GM12878 (cell line): ENCODE results near the gene LST1. TPM values are rescaled to one million over a fixed set of nuclear protein-coding genes. Genes with fewer than 3 reads are reported as not detected.

Source experiments
- ASH2L ChIP-seq: fragments of 300-600, 200-600 bp; sonication (generic); IDR thresholded peaks from 2 replicates; pipeline ENCODE4 v1.6.1; 2017; ENCODE audit warnings: low read depth, mild to moderate bottlenecking, borderline replicate concordance
- BMI1 ChIP-seq: fragments of 450-650 bp; IDR thresholded peaks from 2 replicates; pipeline ENCODE4 v1.6.1; 2016; ENCODE audit warnings: mild to moderate bottlenecking, moderate library complexity, borderline replicate concordance
- FOXK2 ChIP-seq: fragments of 450-650 bp; IDR thresholded peaks from 2 replicates; pipeline ENCODE4 v1.6.1; 2017; ENCODE audit warnings: mild to moderate bottlenecking, moderate library complexity
- JUND ChIP-seq: IDR thresholded peaks from 2 replicates; pipeline ENCODE4 v1.6.1; 2012; ENCODE audit warnings: low read depth, mild to moderate bottlenecking, low read length, improper control_type of control experiment, moderate library complexity
- MEF2B ChIP-seq: fragments of 450-650 bp; IDR thresholded peaks from 2 replicates; pipeline ENCODE4 v1.6.1; 2018; ENCODE audit warnings: mild to moderate bottlenecking, moderate library complexity; ENCODE audit not compliant: partially characterized antibody, poor library complexity, severe bottlenecking
- MTA2 ChIP-seq: fragments of 450-650 bp; IDR thresholded peaks from 2 replicates; pipeline ENCODE4 v1.6.1; 2016; ENCODE audit warnings: low read depth, mild to moderate bottlenecking, moderate library complexity
- NR2C1 ChIP-seq: fragments of 450-650 bp; IDR thresholded peaks from 2 replicates; pipeline ENCODE4 v1.6.1; 2017; ENCODE audit warnings: antibody characterized with exemption, mild to moderate bottlenecking, moderate library complexity
- NR2C2 ChIP-seq: IDR thresholded peaks from 2 replicates; pipeline ENCODE4 v1.6.1; 2011; ENCODE audit warnings: borderline replicate concordance, low read depth; ENCODE audit not compliant: control insufficient read depth, insufficient read length
- NR2F1 ChIP-seq: fragments of 450-650 bp; conservative IDR thresholded peaks from 2 replicates; pipeline ENCODE4 v1.6.1; 2017; ENCODE audit warnings: mild to moderate bottlenecking
- NRF1 ChIP-seq: conservative IDR thresholded peaks from 2 replicates; pipeline ENCODE4 v1.6.1; 2011; ENCODE audit warnings: mild to moderate bottlenecking, low read depth, low read length, improper control_type of control experiment
- PML ChIP-seq: IDR thresholded peaks from 2 replicates; pipeline ENCODE4 v1.6.1; 2012; ENCODE audit warnings: low read length, inconsistent platforms
- POLR2A ChIP-seq: IDR thresholded peaks from 2 replicates; pipeline ENCODE4 v1.6.1; 2011; ENCODE audit warnings: low read depth, mild to moderate bottlenecking, low read length
- POLR2AphosphoS2 ChIP-seq: IDR thresholded peaks from 2 replicates; pipeline ENCODE4 v1.6.1; 2011; ENCODE audit warnings: low read depth, mild to moderate bottlenecking, low read length, improper control_type of control experiment, moderate library complexity
- POLR2AphosphoS5 ChIP-seq: IDR thresholded peaks from 2 replicates; pipeline ENCODE4 v1.6.1; 2011; ENCODE audit warnings: mild to moderate bottlenecking, low read length, inconsistent platforms
- RAD21 ChIP-seq: IDR thresholded peaks from 2 replicates; pipeline ENCODE4 v1.6.1; 2011; ENCODE audit warnings: mild to moderate bottlenecking, low read depth, low read length, moderate library complexity; ENCODE audit not compliant: insufficient read depth
- RCOR1 ChIP-seq: conservative IDR thresholded peaks from 2 replicates; pipeline ENCODE4 v1.6.1; 2012; ENCODE audit warnings: low read depth, low read length, improper control_type of control experiment
- SIX5 ChIP-seq: IDR thresholded peaks from 2 replicates; pipeline ENCODE4 v1.6.1; 2011; ENCODE audit warnings: mild to moderate bottlenecking, low read depth, low read length, moderate library complexity; ENCODE audit not compliant: severe bottlenecking
- SMC3 ChIP-seq: IDR thresholded peaks from 2 replicates; pipeline ENCODE4 v1.6.1; 2011; ENCODE audit warnings: low read length, improper control_type of control experiment, borderline replicate concordance
- SREBF1 ChIP-seq: IDR thresholded peaks from 2 replicates; pipeline ENCODE4 v1.6.1; 2012; ENCODE audit warnings: mild to moderate bottlenecking, low read length
- SUZ12 ChIP-seq: fragments of 200-600 bp; sonication (generic); IDR thresholded peaks from one replicate; pipeline ENCODE4 v1.6.1; 2018; ENCODE audit warnings: antibody characterized with exemption, mild to moderate bottlenecking; ENCODE audit not compliant: unreplicated experiment
- YY1 ChIP-seq: IDR thresholded peaks from 2 replicates; pipeline ENCODE4 v1.6.1; 2011; ENCODE audit warnings: low read depth, mild to moderate bottlenecking, low read length
- ZNF274 ChIP-seq: IDR thresholded peaks from one replicate; pipeline ENCODE4 v1.8.0; 2011; ENCODE audit not compliant: insufficient read length, insufficient read depth
- polyA plus RNA-seq, 11 experiments: library from polyadenylated mRNA; depleted of rRNA in 4 of 11; unstranded in 6 of 11; stranded (reverse) in 5 of 11; fragments of >200 nt; fragmentation: Nextera tagmentation in 4 of 11; fragmentation: Illumina TruSeq in 1 of 11; extraction: Ambion mirVana in 4 of 11; extraction: Trizol in 1 of 11; gene quantifications; 1 replicate in 1 of 11; 2 replicates in 10 of 11; pipeline versions ENCODE4 v1.2.1 to v1.2.3, GENCODE V29; 2011 to 2016; ENCODE audit warnings: inconsistent platforms in 2 of 11, missing spikeins in 2 of 11, low read depth in 1 of 11
- total RNA-seq, 4 experiments: library from RNA; depleted of rRNA in 3 of 4; stranded (reverse); fragments of >200 nt in 3 of 4; fragmentation: Illumina TruSeq in 1 of 4; extraction: Trizol in 1 of 4; gene quantifications; 2 replicates each; pipeline versions ENCODE4 v1.2.1 to v1.2.3, GENCODE V29; 2013 to 2021
- TF ChIP-seq, protein P1 (sequence below): fragments of 450-650 bp; formaldehyde crosslinking; IDR thresholded peaks from 2 replicates; pipeline ENCODE4 v1.4.0; 2022; ENCODE audit warnings: mild to moderate bottlenecking, moderate library complexity
- TF ChIP-seq, protein P2 (sequence below): IDR thresholded peaks from 2 replicates; pipeline ENCODE4 v1.6.1; 2012; ENCODE audit warnings: mild to moderate bottlenecking, low read depth, low read length
- TF ChIP-seq, protein P3 (sequence below): fragments of 450-650 bp; IDR thresholded peaks from 2 replicates; pipeline ENCODE4 v1.6.1; 2016; ENCODE audit warnings: mild to moderate bottlenecking

LST1 gene
- total and polyA plus RNA-seq, 10 of the 15 experiments (the other 5 are each of a cell fraction or from before 2014, with no cell fraction given) = 4.1 to 35.5 (median 16.4) TPM

- TF ChIP-seq, protein P1, sequence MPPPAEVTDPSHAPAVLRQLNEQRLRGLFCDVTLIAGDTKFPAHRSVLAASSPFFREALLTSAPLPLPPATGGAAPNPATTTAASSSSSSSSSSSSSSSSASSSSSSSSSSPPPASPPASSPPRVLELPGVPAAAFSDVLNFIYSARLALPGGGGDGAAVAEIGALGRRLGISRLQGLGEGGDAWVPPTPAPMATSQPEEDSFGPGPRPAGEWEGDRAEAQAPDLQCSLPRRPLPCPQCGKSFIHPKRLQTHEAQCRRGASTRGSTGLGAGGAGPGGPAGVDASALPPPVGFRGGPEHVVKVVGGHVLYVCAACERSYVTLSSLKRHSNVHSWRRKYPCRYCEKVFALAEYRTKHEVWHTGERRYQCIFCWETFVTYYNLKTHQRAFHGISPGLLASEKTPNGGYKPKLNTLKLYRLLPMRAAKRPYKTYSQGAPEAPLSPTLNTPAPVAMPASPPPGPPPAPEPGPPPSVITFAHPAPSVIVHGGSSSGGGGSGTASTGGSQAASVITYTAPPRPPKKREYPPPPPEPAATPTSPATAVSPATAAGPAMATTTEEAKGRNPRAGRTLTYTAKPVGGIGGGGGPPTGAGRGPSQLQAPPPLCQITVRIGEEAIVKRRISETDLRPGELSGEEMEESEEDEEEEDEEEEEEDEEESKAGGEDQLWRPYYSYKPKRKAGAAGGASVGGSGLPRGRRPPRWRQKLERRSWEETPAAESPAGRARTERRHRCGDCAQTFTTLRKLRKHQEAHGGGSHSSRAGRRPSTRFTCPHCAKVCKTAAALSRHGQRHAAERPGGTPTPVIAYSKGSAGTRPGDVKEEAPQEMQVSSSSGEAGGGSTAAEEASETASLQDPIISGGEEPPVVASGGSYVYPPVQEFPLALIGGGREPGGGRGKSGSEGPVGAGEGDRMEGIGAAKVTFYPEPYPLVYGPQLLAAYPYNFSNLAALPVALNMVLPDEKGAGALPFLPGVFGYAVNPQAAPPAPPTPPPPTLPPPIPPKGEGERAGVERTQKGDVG (CRISPR knock-in tag) = no peak
- no peak for TF ChIP-seq BMI1
- TF ChIP-seq MEF2B = no peak
- no peak for TF ChIP-seq ZNF274
- no peak for TF ChIP-seq JUND
- peak; percentile 96 for TF ChIP-seq POLR2AphosphoS2
- peak; percentile 80; the same call in 1 of the 2 replicates for TF ChIP-seq RCOR1
- TF ChIP-seq SIX5 = no peak
- TF ChIP-seq SMC3 = peak; percentile 27; the same call in 1 of the 2 replicates
- TF ChIP-seq, protein P2, sequence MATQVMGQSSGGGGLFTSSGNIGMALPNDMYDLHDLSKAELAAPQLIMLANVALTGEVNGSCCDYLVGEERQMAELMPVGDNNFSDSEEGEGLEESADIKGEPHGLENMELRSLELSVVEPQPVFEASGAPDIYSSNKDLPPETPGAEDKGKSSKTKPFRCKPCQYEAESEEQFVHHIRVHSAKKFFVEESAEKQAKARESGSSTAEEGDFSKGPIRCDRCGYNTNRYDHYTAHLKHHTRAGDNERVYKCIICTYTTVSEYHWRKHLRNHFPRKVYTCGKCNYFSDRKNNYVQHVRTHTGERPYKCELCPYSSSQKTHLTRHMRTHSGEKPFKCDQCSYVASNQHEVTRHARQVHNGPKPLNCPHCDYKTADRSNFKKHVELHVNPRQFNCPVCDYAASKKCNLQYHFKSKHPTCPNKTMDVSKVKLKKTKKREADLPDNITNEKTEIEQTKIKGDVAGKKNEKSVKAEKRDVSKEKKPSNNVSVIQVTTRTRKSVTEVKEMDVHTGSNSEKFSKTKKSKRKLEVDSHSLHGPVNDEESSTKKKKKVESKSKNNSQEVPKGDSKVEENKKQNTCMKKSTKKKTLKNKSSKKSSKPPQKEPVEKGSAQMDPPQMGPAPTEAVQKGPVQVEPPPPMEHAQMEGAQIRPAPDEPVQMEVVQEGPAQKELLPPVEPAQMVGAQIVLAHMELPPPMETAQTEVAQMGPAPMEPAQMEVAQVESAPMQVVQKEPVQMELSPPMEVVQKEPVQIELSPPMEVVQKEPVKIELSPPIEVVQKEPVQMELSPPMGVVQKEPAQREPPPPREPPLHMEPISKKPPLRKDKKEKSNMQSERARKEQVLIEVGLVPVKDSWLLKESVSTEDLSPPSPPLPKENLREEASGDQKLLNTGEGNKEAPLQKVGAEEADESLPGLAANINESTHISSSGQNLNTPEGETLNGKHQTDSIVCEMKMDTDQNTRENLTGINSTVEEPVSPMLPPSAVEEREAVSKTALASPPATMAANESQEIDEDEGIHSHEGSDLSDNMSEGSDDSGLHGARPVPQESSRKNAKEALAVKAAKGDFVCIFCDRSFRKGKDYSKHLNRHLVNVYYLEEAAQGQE = no peak
- TF ChIP-seq, protein P3, sequence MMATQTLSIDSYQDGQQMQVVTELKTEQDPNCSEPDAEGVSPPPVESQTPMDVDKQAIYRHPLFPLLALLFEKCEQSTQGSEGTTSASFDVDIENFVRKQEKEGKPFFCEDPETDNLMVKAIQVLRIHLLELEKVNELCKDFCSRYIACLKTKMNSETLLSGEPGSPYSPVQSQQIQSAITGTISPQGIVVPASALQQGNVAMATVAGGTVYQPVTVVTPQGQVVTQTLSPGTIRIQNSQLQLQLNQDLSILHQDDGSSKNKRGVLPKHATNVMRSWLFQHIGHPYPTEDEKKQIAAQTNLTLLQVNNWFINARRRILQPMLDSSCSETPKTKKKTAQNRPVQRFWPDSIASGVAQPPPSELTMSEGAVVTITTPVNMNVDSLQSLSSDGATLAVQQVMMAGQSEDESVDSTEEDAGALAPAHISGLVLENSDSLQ = peak; percentile 51
- 0 out of 2 replicates have a peak, but pooled peaks have one; percentile 12 for TF ChIP-seq RAD21
- no peak for TF ChIP-seq NR2C1
- no peak for TF ChIP-seq FOXK2
- TF ChIP-seq PML = no peak
- no peak for TF ChIP-seq NR2C2
- no peak for TF ChIP-seq SREBF1
- TF ChIP-seq ASH2L = no peak
- TF ChIP-seq MTA2 = no peak; the same call in 1 of the 2 replicates
- TF ChIP-seq YY1 = peak; percentile 53; the same call in 1 of the 2 replicates
- TF ChIP-seq SUZ12 = no peak
- peak; percentile 100 for TF ChIP-seq POLR2AphosphoS5
- peak; percentile 99 for TF ChIP-seq POLR2A
- TF ChIP-seq NR2F1 = 0 out of 2 replicates have a peak, but pooled peaks have one; percentile 22
- TF ChIP-seq NRF1 = no peak
These were observed 10.7 kb upstream of the LST1 start, which contains the start of gene TNF (continued) for GRCh38 chr6:31575335-31575901.
